ENCODE measurements around the gene TMEM175.

The TMEM175 gene

DNA sequence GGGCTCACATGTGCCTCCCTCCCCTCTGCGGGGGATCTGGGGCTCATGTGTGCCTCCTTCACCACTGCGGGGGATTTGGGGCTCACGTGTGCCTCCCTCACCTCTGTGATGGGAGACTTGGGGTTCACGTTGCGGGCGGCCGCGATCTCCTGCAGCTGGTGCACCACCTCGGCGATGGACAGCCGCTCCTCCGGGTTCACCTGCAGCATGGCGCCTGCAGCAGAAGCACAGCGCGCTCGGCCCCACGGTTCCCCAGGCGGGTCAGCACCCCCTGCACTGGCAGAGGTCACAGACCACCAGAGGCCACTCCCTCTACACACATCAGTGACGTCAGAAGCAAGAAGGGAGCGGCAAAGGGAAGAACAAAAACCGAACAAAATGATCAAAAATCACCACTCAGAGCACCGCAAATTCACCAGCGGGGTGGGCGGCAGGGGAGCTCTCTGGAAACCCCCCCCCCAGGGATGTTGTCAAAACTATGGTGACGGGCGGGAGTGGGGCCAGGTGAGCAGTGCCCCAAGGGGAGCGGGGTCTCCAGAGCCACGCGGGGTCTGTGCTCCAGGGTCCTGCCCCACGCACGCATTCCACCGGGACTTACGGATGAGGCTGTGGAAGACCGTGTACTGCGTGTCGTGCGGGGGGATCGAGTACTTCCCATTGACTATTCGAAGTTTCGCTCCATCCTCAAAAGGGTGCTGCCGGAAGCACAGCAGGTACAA lies 38.8 kb upstream of the TMEM175 start:
- DNase-seq (ENCODE audit: extremely low read depth, low read depth), result no peak
- no peak for TF ChIP-seq CTCF (IDR thresholded peaks at IDR 0.05; ENCODE audit: low read depth, low read length)

DNA sequence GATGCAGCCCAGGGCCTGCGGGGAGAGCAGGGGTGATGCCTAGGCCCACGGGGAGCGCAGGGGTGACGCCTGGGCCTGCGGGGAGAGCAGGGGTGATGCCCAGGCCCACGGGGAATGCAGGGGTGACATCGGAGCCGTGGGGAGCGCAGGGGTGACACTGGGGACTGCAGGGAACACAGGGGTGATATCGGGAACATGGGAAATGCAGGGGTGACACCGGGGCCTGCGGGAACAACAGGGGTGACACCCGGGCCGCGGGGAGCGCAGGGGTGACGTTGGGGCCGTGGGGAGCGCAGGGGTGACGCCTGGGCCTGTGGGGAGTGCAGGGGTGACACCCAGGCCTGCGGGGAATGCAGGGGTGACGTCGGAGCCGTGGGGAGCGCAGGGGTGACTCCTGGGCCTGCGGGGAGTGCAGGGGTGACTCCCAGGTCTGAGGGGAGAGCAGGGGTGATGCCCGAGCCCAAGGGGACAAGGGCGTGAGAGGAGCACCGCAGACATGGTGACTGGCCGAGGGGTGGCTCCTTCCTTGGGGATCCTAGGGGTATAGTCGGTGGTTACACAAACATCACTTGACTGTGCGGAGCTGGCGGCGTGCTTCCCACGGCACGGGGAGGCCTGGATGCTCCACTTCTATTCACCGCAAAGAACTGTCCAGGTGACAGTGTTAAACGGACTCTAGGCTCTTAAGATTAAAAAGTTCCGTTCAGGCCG lies 38.1 kb upstream of the TMEM175 start:
- no peak for DNase-seq (ENCODE audit: extremely low read depth, low read depth)
- no peak for TF ChIP-seq CTCF (IDR thresholded peaks at IDR 0.05; ENCODE audit: low read depth, low read length)

GRCh38 chr4:895596-895995 lies 36.7 kb upstream of the TMEM175 start:
- DNase-seq (ENCODE audit: extremely low read depth, low read depth), result no peak
- TF ChIP-seq CTCF (IDR thresholded peaks at IDR 0.05; ENCODE audit: low read depth, low read length), result no peak

DNA sequence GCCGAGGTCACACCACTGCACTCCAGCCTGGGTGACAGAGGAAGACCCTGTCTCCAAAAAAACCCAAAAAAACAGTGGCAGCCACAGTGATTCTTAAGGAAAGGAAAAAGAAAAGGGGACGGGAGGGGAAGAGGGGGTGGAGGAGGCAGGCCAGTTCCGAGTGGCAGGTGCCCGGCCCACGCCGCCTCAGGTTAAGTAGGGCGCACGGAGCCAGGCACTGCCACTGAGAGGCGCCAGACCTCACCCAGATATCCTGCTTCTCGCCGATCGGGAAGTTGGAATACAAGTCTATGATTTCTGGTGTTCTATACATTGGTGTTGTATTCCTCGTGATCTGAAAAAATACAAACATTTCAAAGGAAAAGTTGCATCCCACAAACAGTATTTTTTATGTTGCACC lies 36.0 kb upstream of the TMEM175 start:
- no peak for DNase-seq (ENCODE audit: extremely low read depth, low read depth)
- TF ChIP-seq CTCF (IDR thresholded peaks at IDR 0.05; ENCODE audit: low read depth, low read length), result no peak

DNA sequence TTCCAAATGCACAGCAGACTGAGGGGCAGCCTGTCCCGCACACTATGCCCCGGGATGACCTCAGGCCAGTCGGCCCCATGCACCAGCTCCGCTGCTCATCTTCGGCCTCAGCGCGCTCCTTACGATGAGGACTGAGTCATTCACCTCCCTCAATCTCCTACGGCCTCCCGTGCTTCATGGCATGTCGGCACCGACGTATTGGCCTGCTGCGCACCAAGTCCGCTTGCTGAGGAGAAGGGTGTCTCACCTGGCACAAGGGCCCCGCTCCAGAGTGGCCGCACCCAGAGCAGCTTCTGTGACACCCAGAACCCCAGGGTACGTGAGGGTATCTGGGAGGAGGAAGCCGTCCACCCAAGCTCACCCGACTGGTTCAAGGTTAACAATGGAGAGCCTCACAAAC lies 35.6 kb upstream of the TMEM175 start:
- DNase-seq (ENCODE audit: extremely low read depth, low read depth), result no peak
- no peak for TF ChIP-seq CTCF (IDR thresholded peaks at IDR 0.05; ENCODE audit: low read depth, low read length)

GRCh38 chr4:898123-898522 lies 34.1 kb upstream of the TMEM175 start:
- no peak for DNase-seq (ENCODE audit: extremely low read depth, low read depth)
- no peak for TF ChIP-seq CTCF (IDR thresholded peaks at IDR 0.05; ENCODE audit: low read depth, low read length)

DNA sequence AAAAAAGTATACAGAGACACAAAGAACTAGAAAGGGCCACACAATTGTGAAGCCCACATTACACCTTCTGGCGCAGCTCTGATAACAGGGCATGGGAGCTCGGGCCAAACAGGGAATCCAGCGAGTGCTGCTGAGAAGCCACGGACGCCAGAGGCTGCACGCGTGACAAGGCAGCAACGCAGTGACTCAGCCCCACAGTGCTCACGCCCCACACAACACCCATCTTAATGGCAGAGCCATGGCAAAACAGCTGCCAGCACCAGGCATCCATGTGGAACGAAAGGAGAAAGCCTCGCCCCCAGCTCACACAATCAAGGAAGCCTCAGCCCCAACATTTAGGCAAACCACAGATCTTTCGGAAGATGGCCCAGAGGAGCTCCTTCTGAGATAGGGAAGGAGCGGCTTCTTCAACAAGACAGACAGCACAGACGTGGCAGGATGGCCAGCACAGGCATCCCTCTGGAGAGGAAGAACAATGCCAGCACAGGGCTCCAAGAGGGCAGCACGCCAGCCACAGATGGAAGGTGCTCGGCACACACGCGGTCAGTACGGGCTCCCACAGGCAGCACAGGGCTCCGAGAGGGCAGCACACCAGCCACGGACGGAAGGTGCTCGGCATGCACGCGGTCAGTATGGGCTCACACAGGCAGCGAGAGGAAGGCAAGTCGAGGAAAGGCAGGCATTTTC lies 33.2 kb upstream of the TMEM175 start:
- no peak for DNase-seq (ENCODE audit: extremely low read depth, low read depth)
- no peak for TF ChIP-seq CTCF (IDR thresholded peaks at IDR 0.05; ENCODE audit: low read depth, low read length)
